ENCODE results near the gene DMAC1. TPM values are rescaled to one million over a fixed set of nuclear protein-coding genes. Genes with fewer than 3 reads are reported as not detected.
A peak's percentile ranks its signal among the peaks of the same experiment; 100 is the strongest.

The DMAC1 gene
- polyA plus RNA-seq, 1 donor from 2014 or later, result 59.9 TPM

GRCh38 chr9:7794196-7794595 lies 5.4 kb downstream of the DMAC1 start:
- Mint-ChIP-seq H3K36me3 (peaks cover 8% of the 10 kb centered on the region), H3K9me3 (no peaks in the 10 kb centered on the region), H3K4me3 (no peak overlapping the region), H3K27me3 (no peaks in the 10 kb centered on the region), H3K4me1 (peaks cover 8 to 24% (median 17%) of the 10 kb centered on the region in 3 donors), H3K27ac (no peak overlapping the region)

DNA sequence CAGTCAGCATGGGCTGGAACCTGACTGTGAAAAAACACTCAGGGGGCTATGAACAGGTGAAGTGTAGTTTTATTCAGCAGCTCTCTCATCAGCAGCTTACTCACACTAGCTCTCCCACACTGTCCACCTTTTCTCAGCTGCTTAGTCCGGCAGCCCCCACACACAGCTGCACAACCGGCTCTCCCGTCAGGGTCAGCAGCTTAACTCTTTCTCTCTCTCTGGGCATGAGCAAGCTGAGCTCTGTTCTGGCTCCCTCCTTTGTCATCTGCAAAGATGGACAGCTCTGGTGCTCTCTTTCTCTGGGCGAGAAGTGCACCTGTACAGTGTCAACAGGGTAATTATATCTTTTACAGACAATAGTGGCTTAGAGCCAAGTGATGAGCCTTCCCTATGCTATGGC lies 8.2 kb downstream of the DMAC1 start:
- Mint-ChIP-seq H3K4me1 (peaks cover 3 to 12% (median 5%) of the 10 kb centered on the region in 3 donors), H3K27ac (peak overlapping the region in 1 of 3 donors; percentile 69), H3K4me3 (no peak overlapping the region), H3K36me3 (peaks cover 8% of the 10 kb centered on the region), H3K9me3 (no peaks in the 10 kb centered on the region), H3K27me3 (no peaks in the 10 kb centered on the region)

DNA sequence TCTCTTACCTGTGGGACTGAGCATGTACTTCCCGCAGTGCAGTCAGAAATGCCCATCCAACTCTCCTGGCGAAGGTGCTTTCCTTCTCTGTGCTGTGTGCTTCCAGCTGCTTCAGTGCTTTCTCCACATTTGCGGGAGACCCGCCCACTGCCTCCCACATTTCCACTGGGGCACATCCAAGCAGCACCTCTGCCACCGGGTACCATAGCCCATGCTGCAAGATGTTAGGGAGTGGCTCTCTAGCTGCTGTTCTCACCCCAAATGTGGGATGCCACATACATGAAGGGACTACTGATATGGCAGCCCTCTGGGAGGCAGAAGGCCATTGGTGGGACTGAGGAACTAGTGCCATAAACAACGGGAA lies 8.8 kb downstream of the DMAC1 start:
- Mint-ChIP-seq H3K4me3 (no peak overlapping the region), H3K27ac (no peak overlapping the region), H3K36me3 (peaks cover 8% of the 10 kb centered on the region), H3K27me3 (no peaks in the 10 kb centered on the region), H3K4me1 (peaks cover 2 to 8% (median 3%) of the 10 kb centered on the region in 3 donors), H3K9me3 (no peaks in the 10 kb centered on the region)

DNA sequence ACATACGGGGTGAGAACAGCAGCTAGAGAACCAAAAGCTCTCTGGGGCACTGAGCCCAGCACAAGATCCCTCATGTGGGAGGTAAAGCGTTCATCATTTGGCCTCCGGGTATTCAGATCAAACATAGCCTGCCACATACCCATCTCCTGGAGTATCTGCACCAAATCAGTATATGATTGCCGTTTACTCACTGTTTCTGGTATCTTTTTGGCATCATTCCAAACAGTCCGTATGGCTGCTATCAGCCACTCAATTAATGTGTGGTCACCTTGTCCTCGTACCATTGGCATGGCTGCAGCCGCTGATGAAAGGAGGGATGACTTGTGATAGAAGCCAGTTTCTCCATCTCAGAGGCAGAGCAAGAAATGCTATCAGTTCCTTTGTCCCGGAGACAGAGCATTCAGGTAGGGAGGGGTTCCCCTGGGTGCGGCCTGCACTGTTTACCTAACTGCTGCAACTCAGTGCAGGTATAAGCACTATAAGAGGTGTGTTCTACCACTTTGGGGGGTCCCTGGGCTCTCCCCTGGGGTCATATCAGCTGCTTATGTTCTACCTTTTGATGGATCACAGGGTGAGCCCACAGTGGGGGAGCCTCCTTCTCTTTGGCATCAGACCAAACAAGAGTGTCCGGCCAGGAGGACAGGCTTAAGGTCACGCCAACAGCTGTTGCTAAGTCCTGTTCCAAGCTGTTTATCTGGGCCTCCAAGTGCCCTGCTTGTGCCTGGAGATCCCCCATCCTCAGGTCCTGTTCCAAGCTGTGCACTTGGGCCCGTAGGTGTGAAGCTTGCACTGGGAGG lies 9.4 kb downstream of the DMAC1 start:
- H3K9me3 Mint-ChIP-seq, result no peaks in the 10 kb centered on the region
- no peak overlapping the region for H3K27ac Mint-ChIP-seq
- peaks cover 11% of the 10 kb centered on the region for H3K36me3 Mint-ChIP-seq
- peaks cover 2 to 6% (median 2%) of the 10 kb centered on the region in 3 donors for H3K4me1 Mint-ChIP-seq
- H3K27me3 Mint-ChIP-seq, result no peaks in the 10 kb centered on the region
- no peak overlapping the region for H3K4me3 Mint-ChIP-seq

GRCh38 chr9:7788772-7789171 lies 10.8 kb downstream of the DMAC1 start:
- Mint-ChIP-seq H3K27me3 (no peaks in the 10 kb centered on the region), H3K4me1 (peaks cover 0 to 6% (median 0%) of the 10 kb centered on the region in 3 donors), H3K4me3 (no peak overlapping the region), H3K27ac (no peak overlapping the region), H3K9me3 (no peaks in the 10 kb centered on the region), H3K36me3 (peaks cover 9% of the 10 kb centered on the region)

DNA sequence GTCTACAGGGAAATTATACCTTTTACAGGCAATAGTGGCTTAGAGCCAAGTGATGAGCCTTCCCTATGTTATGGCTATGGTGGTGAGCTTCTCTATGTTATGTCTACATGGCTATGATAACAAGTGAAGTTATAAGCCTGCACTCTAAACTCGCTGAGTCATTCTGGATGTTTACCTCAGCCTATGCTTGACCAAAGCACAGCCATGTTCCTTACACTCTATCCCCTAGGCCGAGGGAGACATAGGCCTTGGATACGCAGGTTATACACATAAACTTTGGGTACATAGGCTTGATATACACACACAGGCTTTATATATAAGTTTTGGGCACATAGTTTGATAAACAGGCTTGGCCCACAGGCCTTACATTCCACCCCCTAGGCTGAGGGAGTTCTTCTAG lies 13.8 kb downstream of the DMAC1 start:
- Mint-ChIP-seq H3K4me1 (no peaks in the 10 kb centered on the region), H3K9me3 (no peaks in the 10 kb centered on the region), H3K4me3 (no peak overlapping the region), H3K36me3 (peaks cover 4% of the 10 kb centered on the region), H3K27ac (no peak overlapping the region), H3K27me3 (no peaks in the 10 kb centered on the region)

DNA sequence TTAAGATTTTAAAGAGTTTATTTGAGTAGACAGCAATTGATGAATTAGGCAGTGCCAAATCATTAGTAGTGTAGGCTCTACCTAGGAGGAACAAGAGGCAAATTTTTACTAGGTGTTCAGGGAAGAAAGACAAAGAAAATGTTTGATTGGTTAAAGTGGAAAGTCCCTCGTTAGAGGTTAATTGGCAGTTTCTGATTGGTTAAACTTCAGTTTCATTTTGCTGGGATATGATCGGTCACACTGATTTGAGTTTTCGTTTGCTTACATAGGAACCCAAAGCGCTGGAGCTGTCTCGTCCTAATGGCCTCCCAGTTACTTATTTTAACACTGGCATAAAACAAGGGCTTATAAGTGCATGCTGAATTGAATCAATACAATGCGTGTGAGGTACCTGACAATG lies 15.1 kb downstream of the DMAC1 start:
- Mint-ChIP-seq H3K4me3 (no peak overlapping the region), H3K4me1 (no peaks in the 10 kb centered on the region), H3K27ac (no peak overlapping the region), H3K27me3 (no peaks in the 10 kb centered on the region), H3K36me3 (peaks cover 3% of the 10 kb centered on the region), H3K9me3 (no peaks in the 10 kb centered on the region)

DNA sequence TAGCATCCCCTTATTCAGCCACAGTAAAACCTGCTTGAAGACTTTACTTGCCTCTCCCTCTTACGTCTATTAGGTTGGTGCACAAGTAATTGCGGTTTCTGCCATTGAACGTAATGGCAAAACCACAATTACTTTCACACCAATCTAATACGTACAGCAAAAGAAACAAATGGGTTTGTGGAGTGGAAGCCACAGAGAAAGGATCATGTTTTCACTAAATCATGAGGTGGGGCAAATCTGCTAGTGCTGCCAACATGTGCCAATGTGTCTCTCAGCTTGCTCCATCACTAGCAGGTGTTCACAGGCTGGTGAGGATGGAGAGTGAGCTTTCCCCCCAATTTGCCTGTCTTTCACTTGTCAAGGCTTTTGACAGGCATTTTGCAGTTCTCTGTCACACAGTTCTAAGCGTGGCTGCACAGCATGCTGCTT lies 15.9 kb downstream of the DMAC1 start:
- peak overlapping the region in 2 of 3 donors; percentile 25 to 56 for H3K27ac Mint-ChIP-seq
- H3K4me3 Mint-ChIP-seq, result no peak overlapping the region
- H3K4me1 Mint-ChIP-seq, result no peaks in the 10 kb centered on the region
- no peaks in the 10 kb centered on the region for H3K27me3 Mint-ChIP-seq
- H3K9me3 Mint-ChIP-seq, result no peaks in the 10 kb centered on the region
- H3K36me3 Mint-ChIP-seq, result peaks cover 3% of the 10 kb centered on the region

DNA sequence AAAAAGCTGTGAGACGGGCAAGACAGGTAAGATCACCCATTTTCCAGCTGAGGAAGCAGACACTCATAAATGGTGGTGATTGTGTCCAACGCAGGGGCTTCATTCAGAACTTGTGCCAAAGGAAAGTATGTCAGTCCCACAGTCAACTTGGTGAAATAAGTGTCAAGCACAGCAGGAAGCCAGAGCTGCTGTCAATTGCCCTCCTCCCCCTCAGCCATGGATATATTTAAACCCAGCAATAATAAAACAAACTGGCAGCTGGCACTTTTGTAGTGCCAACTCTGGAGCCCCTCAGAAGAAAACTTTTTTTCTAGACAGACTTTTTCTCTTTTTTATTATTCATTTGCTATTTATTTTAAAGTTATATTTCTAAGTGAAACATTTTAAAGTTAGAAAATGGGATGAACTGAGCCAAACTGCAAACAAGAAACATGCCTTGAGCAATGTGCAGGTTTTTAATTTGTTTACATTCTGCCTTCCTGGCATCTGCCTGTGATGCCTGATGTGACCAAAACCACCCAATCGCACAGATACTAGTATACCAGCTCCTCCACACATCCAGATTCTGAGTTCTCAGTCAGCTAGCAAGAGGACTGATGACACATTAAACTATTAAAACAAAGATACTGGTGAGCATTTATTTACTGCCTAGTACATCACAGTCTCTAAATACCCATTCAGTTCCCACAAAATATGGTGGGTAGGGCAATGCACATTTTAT lies 17.0 kb downstream of the DMAC1 start:
- no peaks in the 10 kb centered on the region for H3K9me3 Mint-ChIP-seq
- no peaks in the 10 kb centered on the region for H3K27me3 Mint-ChIP-seq
- H3K4me3 Mint-ChIP-seq, result no peak overlapping the region
- no peaks in the 10 kb centered on the region for H3K4me1 Mint-ChIP-seq
- peaks cover 3% of the 10 kb centered on the region for H3K36me3 Mint-ChIP-seq
- H3K27ac Mint-ChIP-seq, result no peak overlapping the region

DNA sequence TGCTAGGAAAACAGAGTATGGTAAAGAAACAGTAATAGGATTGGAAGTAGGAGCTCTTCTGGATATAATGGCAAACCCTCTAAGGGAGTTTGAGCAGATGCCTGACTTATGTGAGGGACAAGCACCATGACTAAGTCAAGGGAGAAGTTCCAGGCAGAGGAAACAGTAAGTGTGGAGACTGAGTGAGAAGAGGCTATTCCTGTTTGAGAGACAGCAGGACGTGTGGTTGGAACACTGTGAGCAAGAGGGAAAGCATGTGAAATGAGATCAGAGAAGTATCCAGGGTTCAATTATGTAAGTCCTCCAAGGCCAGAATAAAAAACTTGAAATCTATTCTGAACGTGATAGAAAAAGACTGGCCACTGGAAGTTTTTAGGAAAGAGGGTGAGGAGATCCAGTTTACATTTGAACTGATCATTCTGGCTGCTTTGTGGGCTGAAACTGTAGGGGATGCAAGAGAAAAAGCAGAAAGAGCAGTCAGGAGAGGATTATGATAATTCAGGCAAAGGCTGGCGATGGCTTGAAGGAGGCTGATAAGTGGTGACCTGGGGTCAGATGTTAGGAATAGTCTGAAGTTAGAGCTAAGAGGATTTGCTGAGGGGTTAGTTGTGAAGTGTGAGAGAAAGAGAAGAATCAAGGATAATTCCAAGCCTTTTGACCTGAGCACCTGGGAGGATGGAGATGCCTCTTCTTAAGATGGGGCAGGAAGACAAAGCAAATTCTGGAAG lies 19.2 kb downstream of the DMAC1 start:
- peak overlapping the region in 1 of 3 donors; percentile 84 for H3K27ac Mint-ChIP-seq
- H3K4me3 Mint-ChIP-seq, result no peak overlapping the region
- H3K4me1 Mint-ChIP-seq, result no peaks in the 10 kb centered on the region
- peaks cover 1% of the 10 kb centered on the region for H3K36me3 Mint-ChIP-seq
- peaks cover 1% of the 10 kb centered on the region for H3K27me3 Mint-ChIP-seq
- no peaks in the 10 kb centered on the region for H3K9me3 Mint-ChIP-seq

DNA sequence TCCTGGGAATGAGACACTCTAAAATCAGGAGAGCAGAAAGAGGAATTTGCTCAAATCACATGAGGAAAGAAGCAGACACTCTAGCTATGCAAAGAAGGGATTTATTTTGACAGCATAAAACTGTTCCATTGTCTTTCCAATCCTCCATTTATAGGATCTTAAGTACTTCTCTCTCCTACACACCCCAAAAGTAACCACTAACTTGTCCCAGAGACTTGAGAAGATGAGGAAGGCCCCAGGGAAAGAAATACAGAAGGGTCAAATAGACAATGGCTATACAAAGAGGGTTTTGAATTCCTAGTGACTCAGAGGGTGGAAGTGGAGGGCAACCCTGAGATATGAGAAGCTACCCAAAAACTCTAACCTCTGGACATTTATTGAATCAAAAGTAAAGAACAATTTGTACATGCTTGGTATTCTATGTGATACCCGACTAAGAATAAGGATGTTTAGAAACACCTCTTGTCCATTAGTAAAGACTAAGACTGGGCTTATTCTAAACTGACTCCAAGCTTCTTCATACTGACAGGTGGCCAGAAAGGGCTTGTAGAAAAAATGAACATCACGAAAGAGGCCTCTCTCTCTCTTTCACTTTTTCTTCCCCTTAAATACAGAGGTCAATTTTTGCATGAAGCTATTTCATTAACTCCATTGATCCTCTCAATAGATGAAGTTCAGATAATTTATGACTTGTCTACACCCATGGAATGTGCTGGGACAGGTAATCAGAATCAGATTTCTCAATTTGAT lies 20.6 kb downstream of the DMAC1 start:
- Mint-ChIP-seq H3K36me3 (peaks cover 1% of the 10 kb centered on the region), H3K4me3 (no peak overlapping the region), H3K27me3 (peaks cover 5% of the 10 kb centered on the region), H3K9me3 (no peaks in the 10 kb centered on the region), H3K4me1 (no peaks in the 10 kb centered on the region), H3K27ac (no peak overlapping the region)

DNA sequence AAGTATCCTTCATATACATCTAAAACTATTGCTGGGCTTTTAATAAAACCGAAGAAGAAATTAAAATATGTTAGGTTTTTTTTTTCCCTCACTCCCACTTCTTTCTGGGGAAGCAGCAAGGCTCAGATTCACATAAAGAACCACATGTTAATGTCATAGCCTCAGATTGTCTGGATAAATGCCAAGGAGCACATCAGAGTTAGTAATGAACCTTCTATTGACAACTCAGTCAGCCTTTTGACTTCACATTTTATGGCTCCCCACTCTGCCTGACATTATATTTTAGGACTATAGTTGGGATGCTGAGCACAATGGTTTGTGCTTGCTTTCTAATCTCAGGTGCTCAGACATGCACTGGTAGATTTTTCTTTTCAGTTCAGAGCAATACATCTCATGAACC lies 21.8 kb downstream of the DMAC1 start:
- Mint-ChIP-seq H3K9me3 (no peaks in the 10 kb centered on the region), H3K4me3 (no peak overlapping the region), H3K4me1 (no peaks in the 10 kb centered on the region), H3K27me3 (peaks cover 5% of the 10 kb centered on the region), H3K36me3 (peaks cover 1% of the 10 kb centered on the region), H3K27ac (no peak overlapping the region)

DNA sequence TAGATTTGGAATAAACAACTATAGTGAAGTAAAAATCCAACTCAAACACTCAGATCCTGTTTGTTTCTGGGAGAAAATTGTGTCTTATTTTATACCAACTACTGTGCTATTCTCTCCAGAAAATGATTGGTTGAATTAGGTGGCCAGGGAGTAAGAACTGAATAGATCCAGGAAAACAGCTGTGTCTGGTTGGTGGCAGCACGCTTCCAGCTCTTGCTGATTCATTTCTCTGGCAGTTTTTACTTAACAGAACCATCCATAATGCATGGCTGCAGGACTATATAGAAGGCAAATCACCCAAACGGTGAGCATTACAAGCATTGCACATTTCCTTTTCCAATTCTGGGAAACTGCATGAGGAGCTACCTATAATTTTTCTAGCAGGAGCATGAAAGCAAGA lies 29.5 kb downstream of the DMAC1 start:
- no peaks in the 10 kb centered on the region for H3K4me1 Mint-ChIP-seq
- no peak overlapping the region for H3K27ac Mint-ChIP-seq
- peaks cover 5% of the 10 kb centered on the region for H3K27me3 Mint-ChIP-seq
- H3K36me3 Mint-ChIP-seq, result peaks cover 1% of the 10 kb centered on the region
- H3K9me3 Mint-ChIP-seq, result peaks cover 0 to 10% (median 1%) of the 10 kb centered on the region in 3 donors
- H3K4me3 Mint-ChIP-seq, result no peak overlapping the region

- H3K36me3 Mint-ChIP-seq, result peaks cover 2% of the 10 kb centered on the region
- H3K4me1 Mint-ChIP-seq, result peaks cover 0 to 8% (median 0%) of the 10 kb centered on the region in 3 donors
- peaks cover 2% of the 10 kb centered on the region for H3K27me3 Mint-ChIP-seq
- no peak overlapping the region for H3K4me3 Mint-ChIP-seq
- H3K9me3 Mint-ChIP-seq, result peaks cover 0 to 9% (median 6%) of the 10 kb centered on the region in 3 donors
- no peak overlapping the region for H3K27ac Mint-ChIP-seq
Measured at GRCh38 chr9:7762600-7762999, 37.0 kb downstream of the DMAC1 start.

DNA sequence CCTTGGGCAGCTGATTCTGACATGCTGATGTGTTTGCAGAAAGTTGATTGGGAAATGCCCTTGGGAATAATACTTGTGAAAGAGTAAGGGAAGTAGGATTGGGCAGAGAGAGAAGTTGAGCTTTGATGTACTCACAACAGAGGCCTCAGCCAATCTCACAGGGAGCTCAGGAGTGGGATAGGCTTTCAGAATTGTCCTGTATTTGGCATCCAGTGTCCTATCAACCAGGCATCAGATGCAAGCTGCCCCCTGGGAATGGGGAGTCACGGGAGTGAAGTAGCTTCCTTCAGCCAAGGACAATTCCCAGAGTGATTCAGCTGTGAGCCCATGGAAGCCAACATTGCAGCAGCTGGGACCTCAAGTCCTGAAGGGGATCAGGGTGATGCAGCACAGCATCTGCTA lies 39.6 kb downstream of the DMAC1 start:
- H3K4me3 Mint-ChIP-seq, result no peak overlapping the region
- H3K36me3 Mint-ChIP-seq, result peaks cover 1% of the 10 kb centered on the region
- no peak overlapping the region for H3K27ac Mint-ChIP-seq
- H3K4me1 Mint-ChIP-seq, result peaks cover 0 to 12% (median 0%) of the 10 kb centered on the region in 3 donors
- no peaks in the 10 kb centered on the region for H3K27me3 Mint-ChIP-seq
- peaks cover 0 to 9% (median 0%) of the 10 kb centered on the region in 3 donors for H3K9me3 Mint-ChIP-seq

Measured in IgD-negative memory B cell (primary cell).